IPS-NIHi11 (cell line): Measurements from ENCODE around the gene BMI1.
"Not testable (repeated sequence)": the region's sequence is repeated elsewhere in the genome, so short reads cannot be mapped to it uniquely, and the experiment has no call there.

ENCODE experiments used
- DNase-seq: peaks from one replicate; pipeline ENCODE4 v3.0.0; 2012; ENCODE audit warnings: mixed read lengths, low spot score

BMI1 gene

GRCh38 chr10:22320591-22321155, at the start of gene BMI1:
Gene BMI1 (plus strand): TSS chr10:22321099. CDS start chr10:22326450, 5,351 bp downstream.
- peak; percentile 73 for DNase-seq

GRCh38 chr10:22271786-22272185, 49.1 kb upstream of the BMI1 start:
- DNase-seq = no peak

GRCh38 chr10:22278441-22278782, 42.5 kb upstream of the BMI1 start:
- no peak for DNase-seq

GRCh38 chr10:22280078-22280477, 40.8 kb upstream of the BMI1 start:
- DNase-seq = no peak

GRCh38 chr10:22285130-22285529, 35.8 kb upstream of the BMI1 start:
- no peak for DNase-seq

GRCh38 chr10:22293747-22294404, 27.0 kb upstream of the BMI1 start:
- DNase-seq = no peak

- DNase-seq = no peak
These were observed 26.2 kb upstream of the BMI1 start for GRCh38 chr10:22294694-22295093.

- DNase-seq = no peak
These were observed 19.7 kb upstream of the BMI1 start for GRCh38 chr10:22301193-22301592.

- DNase-seq = no peak
These were observed 17.4 kb upstream of the BMI1 start for GRCh38 chr10:22303461-22303860.

- no peak for DNase-seq
These were observed 15.2 kb upstream of the BMI1 start for GRCh38 chr10:22305721-22306120.

- no peak for DNase-seq
These were observed 12.5 kb upstream of the BMI1 start for GRCh38 chr10:22308390-22308789.

GRCh38 chr10:22309180-22310000, 11.5 kb upstream of the BMI1 start:
- no peak for DNase-seq

- DNase-seq = not testable (repeated sequence)
These were observed 10.9 kb upstream of the BMI1 start for GRCh38 chr10:22310012-22310411.

GRCh38 chr10:22310928-22311327, 10.0 kb upstream of the BMI1 start:
- no peak for DNase-seq

GRCh38 chr10:22314852-22315251, 6.0 kb upstream of the BMI1 start:
- DNase-seq = no peak

- DNase-seq = peak; percentile 78
These were observed 5.2 kb upstream of the BMI1 start for GRCh38 chr10:22315455-22316285.

GRCh38 chr10:22316286-22317075, 4.4 kb upstream of the BMI1 start, which contains the start of gene COMMD3:
Gene COMMD3 (plus strand): TSS chr10:22316388. CDS start chr10:22316418, 30 bp downstream.
- DNase-seq = peak; percentile 60

- DNase-seq = no peak
These were observed 3.9 kb upstream of the BMI1 start for GRCh38 chr10:22317076-22317370.

GRCh38 chr10:22317771-22318565, 2.9 kb upstream of the BMI1 start:
- DNase-seq = no peak

GRCh38 chr10:22318772-22319171, 2.1 kb upstream of the BMI1 start:
- DNase-seq = no peak

GRCh38 chr10:22319547-22319979, 1.3 kb upstream of the BMI1 start:
- no peak for DNase-seq
